HG03442 (cell line): ENCODE results near the gene SHLD1.
"Not testable (repeated sequence)": the region's sequence is repeated elsewhere in the genome, so short reads cannot be mapped to it uniquely, and the experiment has no call there.

Experiments
- ATAC-seq: cut with Tn5 transposase; IDR thresholded peaks from one replicate; pipeline ENCODE4 v1.9.1; 2021; ENCODE audit warnings: mild to moderate bottlenecking, moderate library complexity; ENCODE audit not compliant: unreplicated experiment

The SHLD1 gene, protein sequence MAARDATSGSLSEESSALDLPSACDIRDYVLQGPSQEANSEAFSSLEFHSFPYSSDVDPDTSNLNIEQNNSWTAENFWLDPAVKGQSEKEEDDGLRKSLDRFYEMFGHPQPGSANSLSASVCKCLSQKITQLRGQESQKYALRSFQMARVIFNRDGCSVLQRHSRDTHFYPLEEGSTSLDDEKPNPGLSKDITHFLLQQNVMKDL

DNA sequence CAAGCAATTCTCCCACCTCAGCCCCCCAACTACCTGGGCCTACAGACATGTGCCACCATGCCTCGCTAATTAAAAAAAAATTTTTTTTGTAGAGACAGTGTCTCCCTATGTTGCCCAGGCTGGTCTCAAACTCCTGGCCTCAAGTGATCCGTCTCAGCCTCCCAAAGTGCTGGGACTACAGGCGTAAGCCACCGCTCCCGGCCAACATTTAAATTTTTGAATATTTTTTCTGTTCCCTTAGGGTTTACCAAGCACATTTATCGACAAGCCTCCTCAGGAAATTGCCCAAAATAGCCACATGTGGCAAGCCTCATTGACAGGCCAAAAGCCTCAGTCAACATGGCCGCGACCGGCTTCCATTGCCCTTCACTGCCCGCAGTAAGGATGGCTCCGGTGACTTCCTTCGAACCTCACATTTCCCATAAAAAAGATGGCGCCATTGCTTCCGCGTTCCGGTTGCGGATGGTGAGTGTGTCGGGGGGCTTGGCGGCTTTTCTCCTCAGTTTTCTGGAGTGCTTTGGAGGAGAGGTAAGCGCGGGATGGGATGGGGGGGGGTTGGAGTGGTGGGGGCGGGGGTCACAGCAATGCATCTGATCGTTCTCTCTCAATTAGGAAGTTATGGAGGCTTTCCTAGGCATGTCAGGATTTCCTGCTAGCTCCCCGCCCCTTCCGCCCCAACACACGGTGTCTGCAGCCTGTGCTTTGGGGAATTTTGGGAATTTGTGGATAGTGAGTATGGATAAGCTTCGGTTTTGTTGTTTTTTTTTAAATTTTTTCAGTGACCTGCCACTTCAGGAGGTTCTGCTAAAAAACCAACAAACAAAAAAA lies at the start of gene SHLD1:
TSS of gene SHLD1 (plus strand) at position 450 of the 828 bp plus-strand sequence. CDS start 22,465 bp downstream, outside the sequence.
- ATAC-seq = peak; percentile 88

DNA sequence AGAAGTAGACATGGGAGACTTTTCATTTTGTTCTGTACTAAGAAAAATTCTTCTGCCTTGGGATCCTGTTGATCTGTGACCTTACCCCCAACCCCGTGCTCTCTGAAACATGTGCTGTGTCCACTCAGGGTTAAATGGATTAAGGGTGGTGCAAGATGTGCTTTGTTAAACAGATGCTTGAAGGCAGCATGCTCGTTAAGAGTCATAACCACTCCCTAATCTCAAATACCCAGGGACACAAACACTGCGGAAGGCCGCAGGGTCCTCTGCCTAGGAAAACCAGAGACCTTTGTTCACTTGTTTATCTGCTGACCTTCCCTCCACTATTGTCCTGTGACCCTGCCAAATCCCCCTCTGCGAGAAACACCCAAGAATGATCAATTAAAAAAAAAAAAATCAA lies 47.9 kb upstream of the SHLD1 start:
- not testable (repeated sequence) for ATAC-seq

DNA sequence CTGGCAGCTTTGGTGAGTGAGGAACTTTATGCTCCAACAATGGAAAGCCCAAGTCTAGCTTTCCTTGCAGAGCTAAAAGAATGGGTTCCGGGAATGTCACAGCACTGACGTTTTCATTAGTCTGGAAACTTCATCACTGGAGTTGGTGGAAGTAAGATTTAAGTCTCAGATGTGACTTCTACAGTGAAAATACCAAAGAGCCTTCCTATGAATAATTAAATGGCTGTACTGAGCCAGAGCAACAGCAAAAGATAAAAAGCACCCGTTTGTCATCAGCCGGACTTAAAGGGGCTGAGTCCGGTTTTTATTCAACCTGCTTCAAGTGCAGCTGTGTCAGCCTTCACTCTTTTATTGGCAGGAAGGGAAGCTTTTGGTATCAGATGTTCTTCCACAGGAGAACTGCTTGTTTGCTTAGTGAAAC lies 46.5 kb upstream of the SHLD1 start:
- ATAC-seq = no peak

DNA sequence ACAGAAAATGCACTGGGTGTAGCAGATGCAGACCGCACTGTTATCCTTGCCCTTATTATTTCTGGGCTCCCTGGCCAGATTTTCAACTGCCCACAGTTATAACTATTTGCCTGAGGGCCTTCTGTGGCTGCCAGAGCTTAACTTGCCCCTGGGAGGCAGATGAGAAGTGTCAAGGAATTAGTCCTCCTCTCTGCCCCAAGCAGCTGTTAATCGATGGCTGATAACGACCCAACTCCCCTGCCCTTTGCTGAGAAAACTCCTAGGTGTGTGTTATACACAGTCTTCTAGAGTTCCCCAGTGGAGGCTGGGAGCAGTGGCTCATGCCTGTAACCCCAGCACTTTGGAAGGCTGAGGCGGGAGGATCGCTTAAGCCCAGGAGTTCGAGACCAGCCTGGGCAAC lies 44.4 kb upstream of the SHLD1 start:
- no peak for ATAC-seq

DNA sequence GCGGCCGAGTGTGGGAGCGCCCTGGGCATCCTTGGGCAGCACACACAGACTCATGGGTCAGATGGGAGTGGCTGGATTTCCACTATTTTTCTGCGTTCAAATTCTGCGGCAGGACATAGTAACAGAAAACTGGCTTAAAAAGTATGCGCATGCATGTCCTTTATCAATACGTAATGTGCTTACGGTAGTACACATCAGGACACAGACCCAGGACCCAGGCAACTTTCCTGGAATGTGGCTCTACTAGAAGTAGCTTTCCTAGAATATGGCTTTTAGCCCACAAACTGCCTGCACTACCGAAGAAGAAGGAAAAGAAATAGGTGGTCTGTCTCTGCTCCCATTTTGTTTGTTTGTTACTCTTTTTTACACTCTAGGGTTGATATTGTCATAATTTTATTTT lies 43.4 kb upstream of the SHLD1 start:
- ATAC-seq = no peak

DNA sequence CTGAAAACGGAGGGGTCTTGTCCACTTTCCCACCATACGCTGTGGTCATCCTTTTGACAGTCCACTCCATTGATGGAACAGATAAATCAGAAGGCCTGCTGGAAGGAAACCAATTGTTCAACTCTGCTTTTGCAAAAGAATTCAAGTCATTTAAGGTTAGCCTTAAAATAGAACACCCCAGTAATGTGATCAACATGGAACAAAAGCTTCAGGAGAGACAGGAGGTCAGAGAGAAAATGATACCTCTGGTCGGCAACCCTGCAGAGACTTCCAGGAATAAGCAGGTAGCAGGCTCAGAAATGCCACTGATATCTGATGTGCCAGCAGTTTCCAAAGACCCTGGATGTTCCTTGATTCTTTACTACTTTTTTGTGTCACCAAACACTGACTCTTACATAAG lies 39.6 kb upstream of the SHLD1 start:
- ATAC-seq = no peak

DNA sequence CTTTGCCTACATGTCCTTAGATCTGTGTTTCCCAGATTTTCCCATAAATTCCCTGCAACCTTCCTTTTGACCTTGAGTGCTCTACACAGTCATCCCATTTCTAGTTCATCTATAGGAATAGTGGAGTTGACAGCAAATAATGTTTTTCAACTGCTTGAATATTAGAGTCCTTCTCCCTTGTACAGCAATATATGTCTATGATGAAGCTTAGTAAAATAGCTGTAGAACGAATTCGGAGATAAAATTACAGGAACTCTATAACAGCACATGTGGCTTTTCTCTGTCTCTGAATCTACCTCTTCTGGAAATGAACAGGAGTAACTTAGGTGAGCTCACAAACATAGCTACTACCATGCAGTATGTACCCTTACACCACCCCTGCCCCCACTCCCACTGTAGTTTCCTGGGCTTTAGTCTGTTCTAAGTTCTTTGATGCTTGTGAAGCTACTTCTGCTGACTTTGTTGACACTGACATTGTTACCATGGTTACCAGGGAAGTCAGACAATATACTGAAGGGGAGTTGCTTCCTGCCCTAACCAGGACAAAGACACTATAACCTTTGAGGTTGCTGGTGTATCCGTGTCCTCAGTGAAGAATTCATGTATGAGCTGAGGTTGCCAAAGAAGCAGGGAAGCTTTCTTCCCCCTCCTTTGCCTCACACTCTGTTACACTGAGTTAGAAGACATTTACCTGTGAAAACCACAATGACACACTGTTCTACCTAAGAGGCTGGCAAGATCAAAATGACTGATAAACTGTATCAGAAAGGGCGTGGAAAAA lies 35.8 kb upstream of the SHLD1 start:
- peak; percentile 32 for ATAC-seq

DNA sequence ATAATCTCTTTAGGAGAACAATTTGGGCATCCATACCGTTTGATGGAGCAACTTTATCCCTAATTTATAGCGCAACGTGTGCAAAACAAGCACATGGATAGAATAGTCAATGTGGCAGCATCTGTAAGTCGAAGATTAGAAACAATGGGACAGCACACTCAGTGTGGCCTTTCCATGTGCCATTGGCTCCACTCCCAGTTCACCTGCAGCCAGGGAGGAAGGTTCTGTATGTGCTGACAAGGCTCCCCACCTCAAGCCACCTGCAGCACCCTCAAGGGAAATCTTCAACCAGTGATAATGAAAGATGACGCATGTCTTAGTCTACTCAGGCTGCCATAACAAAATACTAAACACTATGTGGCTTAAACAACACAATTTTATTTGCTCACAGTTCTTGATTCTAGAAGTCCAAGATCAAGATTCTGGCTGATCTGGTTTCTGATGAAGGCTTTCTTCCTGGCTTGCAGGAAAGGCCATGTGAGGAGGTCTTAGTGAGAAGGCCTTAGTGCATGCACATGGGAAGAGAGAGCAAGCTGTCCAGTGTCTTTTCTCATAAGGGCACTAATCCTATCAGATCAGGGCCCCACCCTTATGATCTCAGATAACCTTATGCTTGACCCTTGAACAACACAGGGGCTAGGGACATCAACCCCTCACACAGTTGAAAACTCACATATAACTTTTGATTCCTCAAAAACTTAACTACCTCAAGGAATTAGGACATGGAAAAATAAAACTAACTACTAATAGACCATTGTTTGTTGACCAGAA lies 34.9 kb upstream of the SHLD1 start:
- no peak for ATAC-seq

DNA sequence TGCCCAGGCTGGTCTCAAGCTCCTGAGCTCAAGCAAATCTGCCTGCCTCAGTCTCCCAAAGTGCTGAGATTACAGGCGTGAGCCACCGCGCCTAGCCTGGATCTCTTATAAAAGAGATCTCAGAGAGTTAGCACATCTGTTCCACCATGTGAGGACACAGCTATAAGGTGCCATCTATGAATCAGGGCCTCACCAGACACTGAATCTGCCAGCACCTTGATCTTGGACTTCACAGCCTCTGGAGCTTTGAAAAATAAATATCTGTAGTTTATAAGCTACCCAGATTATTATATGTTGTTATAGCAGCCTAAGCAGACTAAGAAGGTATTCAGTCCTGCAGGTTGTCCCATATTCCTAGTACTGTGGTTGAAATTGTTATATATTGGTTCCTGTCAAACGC lies 33.2 kb upstream of the SHLD1 start:
- no peak for ATAC-seq

DNA sequence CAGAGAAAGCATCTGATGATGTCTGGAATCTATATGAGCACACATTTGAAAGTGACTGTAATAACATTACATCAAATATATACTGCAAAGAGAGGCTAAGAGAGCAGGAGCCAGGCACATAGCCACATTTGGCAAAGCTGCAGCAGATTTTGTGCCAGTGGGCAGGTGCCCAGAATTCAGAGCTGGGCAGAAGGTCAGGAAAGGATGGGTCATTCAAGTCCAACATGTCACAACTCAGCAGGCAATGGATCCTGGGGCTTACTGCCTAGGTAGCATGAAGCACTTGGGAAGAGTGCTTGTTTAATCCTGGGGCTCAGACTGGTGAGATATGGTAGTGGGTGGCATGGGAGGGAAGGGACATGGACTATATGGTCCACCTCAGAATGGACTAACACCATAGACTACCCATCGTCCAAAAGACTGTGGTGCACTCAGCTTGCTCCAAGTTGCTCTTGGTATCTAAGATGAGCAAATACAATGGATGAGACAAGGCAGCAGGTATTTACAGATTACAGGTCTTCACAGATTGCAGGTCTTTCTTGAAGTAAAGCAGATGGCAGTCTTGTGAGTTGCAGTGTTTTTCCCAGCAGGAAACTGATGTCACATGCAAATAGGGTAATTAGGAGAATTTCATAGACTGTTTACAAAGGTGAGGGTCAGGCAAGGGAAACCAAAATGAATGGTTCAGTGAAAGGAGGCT lies 31.2 kb upstream of the SHLD1 start:
- ATAC-seq = no peak

DNA sequence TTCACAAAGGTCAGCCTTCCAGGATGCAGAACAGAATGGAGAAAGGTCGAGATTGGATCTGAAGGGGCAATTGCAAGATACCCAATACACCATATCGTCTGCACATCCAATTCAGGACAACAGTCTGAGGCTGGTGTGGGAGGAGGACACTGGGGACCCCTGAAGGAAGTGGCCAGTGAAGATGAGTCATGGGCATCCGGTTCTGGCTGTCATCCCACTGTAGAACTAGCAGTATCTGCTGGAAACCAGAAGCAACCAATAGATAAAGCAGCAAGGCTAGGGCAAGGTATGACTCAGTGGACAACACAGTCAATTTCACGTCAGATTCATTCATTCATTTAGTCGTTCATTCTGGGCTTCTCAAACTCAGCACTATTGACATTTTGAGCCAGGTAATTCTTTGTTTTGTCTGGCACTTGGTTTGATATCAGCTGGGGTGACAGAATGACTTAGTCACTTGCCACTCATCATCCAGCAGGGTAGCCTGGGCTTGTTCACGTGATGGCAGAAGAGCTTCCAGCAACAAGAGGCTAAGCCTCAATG lies 30.3 kb upstream of the SHLD1 start:
- no peak for ATAC-seq

DNA sequence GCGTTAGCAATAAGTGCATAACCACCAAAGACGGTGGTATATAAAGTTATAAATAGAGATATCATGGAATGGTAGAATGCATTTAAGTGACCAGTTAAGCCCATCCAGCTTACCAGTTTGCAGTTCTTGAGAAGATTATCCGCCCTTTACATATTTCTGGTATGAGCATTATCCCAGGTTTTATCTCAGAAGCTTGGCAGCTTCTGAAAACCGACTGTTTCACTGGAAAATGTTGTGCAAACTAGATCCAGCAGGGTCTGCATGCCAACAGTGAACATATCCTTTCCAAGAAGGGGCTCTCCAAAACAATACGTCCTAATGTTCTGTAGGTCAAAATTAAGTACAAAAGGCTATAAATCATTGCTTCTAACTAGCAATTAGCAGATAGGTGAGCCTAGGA lies 29.5 kb upstream of the SHLD1 start:
- ATAC-seq = no peak

DNA sequence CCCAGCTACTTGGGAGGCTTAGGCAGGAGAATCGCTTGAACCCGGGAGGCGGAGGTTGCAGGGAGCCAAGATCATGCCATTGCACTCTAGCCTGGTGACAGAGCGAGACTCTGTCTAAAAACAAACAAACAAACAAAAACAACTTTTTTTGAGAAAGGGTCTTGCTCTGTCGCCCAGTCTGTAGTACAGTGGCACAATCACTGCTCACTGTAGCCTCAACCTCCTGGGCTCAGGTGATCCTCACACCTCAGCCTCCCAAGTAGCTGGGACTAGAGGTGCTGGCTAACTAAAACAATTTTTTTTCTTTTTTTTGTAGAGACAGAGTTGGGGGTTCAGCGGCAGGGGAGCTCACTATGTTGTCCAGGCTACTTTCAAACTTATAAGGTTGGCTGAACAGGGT lies 28.8 kb upstream of the SHLD1 start:
- ATAC-seq = not testable (repeated sequence)

DNA sequence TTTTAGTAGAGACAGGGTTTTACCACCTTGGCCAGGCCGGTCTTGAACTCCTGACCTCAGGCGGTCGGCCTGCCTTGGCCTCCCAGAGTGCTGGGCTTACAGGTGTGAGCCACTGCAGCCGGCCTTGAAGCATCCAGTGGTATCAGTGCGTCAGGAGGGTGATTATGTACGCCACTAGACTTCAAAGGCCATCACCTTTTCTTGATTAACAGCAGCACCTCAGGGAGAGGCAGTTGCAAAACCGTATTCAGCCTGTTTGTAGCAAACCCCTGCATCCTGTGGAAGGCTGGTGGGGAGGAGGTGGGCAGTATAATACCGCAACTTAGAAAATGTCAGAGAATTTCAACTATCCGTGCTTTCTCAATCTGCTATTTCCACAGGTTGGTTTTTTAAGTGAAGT lies 27.3 kb upstream of the SHLD1 start:
- no peak for ATAC-seq

DNA sequence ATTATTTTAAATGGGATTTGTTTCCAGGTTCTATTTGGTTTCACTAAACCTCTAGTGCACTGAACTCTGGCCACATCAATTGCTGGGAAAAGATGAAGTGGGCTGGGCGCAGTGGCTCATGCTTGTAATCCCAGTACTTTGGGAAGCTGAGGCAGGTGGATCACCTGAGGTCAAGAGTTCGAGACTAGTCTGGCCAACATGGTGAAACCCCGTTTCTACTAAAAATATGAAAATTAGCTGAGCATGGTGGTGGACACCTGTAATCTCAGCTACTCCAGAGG lies 25.1 kb upstream of the SHLD1 start:
- not testable (repeated sequence) for ATAC-seq

DNA sequence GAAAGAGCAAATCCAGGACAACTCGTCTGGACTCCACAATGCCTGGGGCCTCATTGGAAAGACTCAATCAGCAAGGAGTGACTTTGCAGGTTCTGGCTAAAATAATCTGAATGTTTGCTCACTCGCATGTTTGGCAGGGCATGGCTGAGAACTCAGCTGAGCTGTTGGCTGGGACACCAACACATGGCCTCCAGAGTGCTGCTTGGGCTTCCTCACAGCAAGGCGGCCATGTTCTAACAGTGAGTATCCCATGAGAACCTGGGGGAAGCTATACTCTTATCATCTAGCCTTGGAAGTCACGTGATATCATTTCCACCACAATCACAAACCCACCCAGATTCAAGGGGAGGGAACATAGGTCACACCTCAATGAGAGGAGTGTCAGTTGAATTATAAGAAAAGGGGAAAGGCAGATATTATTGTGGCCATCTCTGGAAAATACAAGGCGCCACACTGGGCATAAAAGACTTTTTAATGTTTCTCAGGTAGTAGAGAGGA lies 23.1 kb upstream of the SHLD1 start:
- ATAC-seq = no peak

DNA sequence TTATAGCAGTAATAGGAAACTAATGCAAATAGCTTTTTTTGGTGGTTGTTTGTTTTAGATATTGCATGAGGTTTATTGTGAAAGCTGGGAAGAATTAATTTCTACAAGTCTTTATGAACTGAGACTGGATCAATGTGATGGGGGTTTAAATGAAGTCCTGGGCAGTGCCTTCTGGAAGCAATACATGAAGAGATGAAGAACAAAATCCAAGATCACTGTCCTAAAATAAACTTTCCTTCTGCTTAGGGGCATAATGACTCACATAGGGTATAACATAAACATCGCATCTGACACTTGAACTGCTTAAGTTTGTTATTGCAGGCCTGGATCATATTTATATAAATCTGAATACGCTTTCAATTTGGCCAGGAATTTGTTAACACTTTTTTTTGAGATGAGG lies 20.9 kb upstream of the SHLD1 start:
- ATAC-seq = no peak

DNA sequence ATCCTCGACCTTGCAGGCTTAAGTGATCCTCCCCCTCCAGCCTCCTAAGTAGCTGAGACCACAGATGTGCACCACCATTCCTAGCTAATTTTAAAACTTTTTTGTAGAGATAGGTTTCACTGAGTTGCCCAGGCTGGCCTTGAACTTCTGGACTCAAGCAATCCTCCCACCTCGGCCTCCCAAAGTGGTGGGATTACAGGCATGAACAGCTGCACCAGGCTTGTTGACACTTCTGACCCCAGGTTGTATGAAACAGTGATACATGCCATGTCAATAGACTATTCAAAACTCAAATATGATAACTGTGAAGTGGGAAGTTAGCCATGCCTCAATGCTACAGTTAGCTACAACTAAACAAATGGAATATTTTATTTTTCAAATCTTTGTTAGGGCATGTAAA lies 20.1 kb upstream of the SHLD1 start:
- ATAC-seq = no peak

DNA sequence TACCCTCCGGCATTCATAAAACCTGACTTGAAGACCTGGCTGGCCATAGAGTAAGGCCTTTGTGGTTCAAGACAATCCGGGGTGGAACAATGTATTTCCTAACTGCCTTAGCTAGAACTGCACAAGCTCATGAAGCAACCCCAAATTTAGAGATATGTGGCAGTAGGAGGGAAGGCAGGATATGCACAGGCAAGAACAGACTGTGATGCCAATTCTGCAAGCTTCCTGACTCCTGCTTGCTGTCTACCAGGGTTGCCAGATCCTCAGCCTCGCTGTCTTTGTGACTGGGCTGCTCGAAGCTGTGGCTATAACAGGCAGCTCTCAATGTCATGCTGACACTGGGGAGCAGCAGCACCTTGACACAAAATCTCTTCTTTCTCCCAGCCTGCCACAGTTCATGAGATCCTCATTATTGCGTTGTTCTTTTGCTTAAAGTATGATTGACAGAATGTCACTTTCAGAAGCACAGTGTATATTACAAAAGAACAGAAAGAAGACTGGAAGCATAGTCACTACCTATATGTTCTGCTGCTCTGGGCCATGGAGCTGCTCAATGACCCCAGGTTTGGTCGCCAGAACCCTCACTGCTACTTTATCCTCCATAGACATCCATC lies 18.3 kb upstream of the SHLD1 start:
- no peak for ATAC-seq

DNA sequence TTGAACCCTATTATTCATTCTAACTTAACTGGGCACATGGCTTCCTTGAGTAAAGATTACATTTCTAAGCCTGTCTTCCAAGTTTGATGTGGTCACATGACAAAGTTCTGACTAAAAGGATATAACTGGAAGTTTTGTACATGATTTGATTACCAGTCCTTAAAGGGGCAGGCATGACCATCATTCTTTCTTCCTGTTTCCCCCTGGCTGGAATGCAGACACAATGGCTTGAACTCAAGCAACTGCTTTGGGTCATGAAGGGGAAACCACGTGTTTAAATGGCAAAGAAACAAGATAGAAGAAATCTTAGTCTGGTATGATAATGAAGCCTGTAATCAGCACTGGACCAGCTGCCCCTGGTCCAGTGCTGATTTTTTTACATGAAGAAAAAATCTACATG lies 15.6 kb upstream of the SHLD1 start:
- no peak for ATAC-seq
